K562 (cell line): Measurements from ENCODE around the gene TBX19. TPM values are rescaled to one million over a fixed set of nuclear protein-coding genes. Genes with fewer than 3 reads are reported as not detected.

Experiments used
- MAFF ChIP-seq: IDR thresholded peaks from 2 replicates; pipeline ENCODE4 v1.6.1; 2012; ENCODE audit warnings: low read length, improper control_type of control experiment
- MED1 ChIP-seq: sonication (generic); formaldehyde crosslinking; IDR thresholded peaks from 2 replicates; pipeline ENCODE4 v1.8.1; 2023; ENCODE audit warnings: missing genetic modification reagents, borderline replicate concordance
- NR4A1 ChIP-seq, 2 experiments: fragments of 250-450 bp in 1 of 2; fragments of 450-650 bp in 1 of 2; sonication (Bioruptor Pico) in 1 of 2; IDR thresholded peaks; 2 replicates each; pipeline versions ENCODE4 v1.4.0 to v1.6.1; 2016 to 2020; ENCODE audit warnings: mild to moderate bottlenecking in 2 of 2, missing compliant biosample characterization in 1 of 2, missing genetic modification characterization in 1 of 2, moderate library complexity in 1 of 2
- POLR3A ChIP-seq: IDR thresholded peaks from 2 replicates; pipeline ENCODE4 v1.6.1; 2011; ENCODE audit warnings: borderline replicate concordance, mild to moderate bottlenecking, moderate library complexity; ENCODE audit not compliant: insufficient read length, insufficient read depth; ENCODE audit errors: extremely low read depth
- PREB ChIP-seq: sonication (generic); formaldehyde crosslinking; IDR thresholded peaks from 2 replicates; pipeline ENCODE4 v1.8.1; 2023; ENCODE audit warnings: mild to moderate bottlenecking, missing genetic modification reagents
- STAT5B ChIP-seq: fragments of 250-450 bp; sonication (Bioruptor Pico); IDR thresholded peaks from 2 replicates; pipeline ENCODE4 v1.8.0; 2021; ENCODE audit warnings: mild to moderate bottlenecking, inconsistent platforms
- TCF15 ChIP-seq: fragments of 250-450 bp; sonication (Bioruptor Pico); IDR thresholded peaks from 2 replicates; pipeline ENCODE4 v1.8.0; 2022; ENCODE audit warnings: moderate library complexity, mild to moderate bottlenecking, inconsistent platforms
- ZNF121 ChIP-seq: sonication (generic); formaldehyde crosslinking; conservative IDR thresholded peaks from 2 replicates; pipeline ENCODE4 v1.8.0; 2022; ENCODE audit warnings: missing genetic modification reagents
- ZNF586 ChIP-seq: fragments of 450-650 bp; formaldehyde crosslinking; conservative IDR thresholded peaks from 2 replicates; pipeline ENCODE4 v1.4.0; 2020; ENCODE audit warnings: mild to moderate bottlenecking, moderate library complexity
- polyA plus RNA-seq, 8 experiments: library from polyadenylated mRNA; depleted of rRNA in 4 of 8; stranded (reverse) in 5 of 8; unstranded in 3 of 8; fragments of >200 nt; fragmentation: Nextera tagmentation in 2 of 8; fragmentation: Illumina TruSeq in 1 of 8; extraction: Ambion mirVana in 2 of 8; extraction: Trizol in 1 of 8; gene quantifications; 2 replicates each; pipeline versions ENCODE4 v1.2.1 to v1.2.3, GENCODE V29; 2011 to 2014; ENCODE audit warnings: inconsistent platforms in 1 of 8, missing spikeins in 1 of 8
- total RNA-seq, 7 experiments: library from RNA; depleted of rRNA in 6 of 7; stranded (reverse); fragments of >200 nt in 6 of 7; fragmentation: Illumina TruSeq in 2 of 7; extraction: Trizol in 2 of 7; gene quantifications; 2 replicates each; pipeline versions ENCODE4 v1.2.1 to v1.2.3, GENCODE V29; 2011 to 2021; ENCODE audit warnings: low replicate concordance in 1 of 7
- TF ChIP-seq, protein P1 (sequence below): fragments of 450-650 bp; IDR thresholded peaks from 2 replicates; pipeline ENCODE4 v1.6.1; 2016; ENCODE audit warnings: mild to moderate bottlenecking, moderate library complexity
- TF ChIP-seq, protein P2 (sequence below): fragments of 250-450 bp; sonication (Bioruptor Pico); IDR thresholded peaks from 2 replicates; pipeline ENCODE4 v1.4.0; 2020; ENCODE audit warnings: mild to moderate bottlenecking, moderate library complexity, borderline replicate concordance

The TBX19 gene
- total and polyA plus RNA-seq, 9 of the 15 experiments (the other 6 are each of a cell fraction or from before 2014, with no cell fraction given): 0.32 to 3.1 (median 0.95) TPM

DNA sequence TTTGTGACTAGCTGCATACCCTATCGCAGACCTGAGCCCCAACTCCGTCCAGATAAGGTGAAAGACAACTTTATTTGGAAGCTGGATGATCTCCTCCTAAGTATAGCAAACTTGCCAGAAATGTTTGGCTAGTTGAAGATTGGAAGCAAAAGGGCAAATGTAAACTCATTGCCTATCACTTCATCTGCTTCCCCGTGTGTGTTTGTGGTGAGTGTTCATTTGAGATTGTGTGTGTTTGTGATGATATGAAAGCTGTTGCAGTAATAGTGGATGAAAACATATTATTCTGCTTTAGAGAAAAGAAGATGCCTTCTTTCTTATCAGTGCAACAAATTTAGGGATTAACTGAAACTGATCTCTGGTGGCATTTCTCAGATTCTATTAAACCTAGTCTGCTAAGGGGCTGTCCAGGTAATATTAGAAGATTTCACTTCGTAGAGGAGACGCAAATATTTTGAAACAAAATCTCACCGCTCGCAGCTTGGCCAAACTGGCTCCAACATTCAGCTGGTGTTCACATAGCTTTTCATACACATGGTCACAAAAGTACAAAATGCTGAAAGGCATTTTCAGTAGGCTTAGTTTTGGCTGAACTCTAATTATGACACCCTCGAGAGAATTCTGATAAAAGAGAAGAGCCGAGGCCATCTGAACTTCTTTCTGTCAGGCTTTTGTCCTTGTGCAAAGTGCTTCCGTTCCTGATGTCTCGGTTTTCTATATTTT, 1.1 kb downstream of the TBX19 start (continued):
- TF ChIP-seq, protein P1, sequence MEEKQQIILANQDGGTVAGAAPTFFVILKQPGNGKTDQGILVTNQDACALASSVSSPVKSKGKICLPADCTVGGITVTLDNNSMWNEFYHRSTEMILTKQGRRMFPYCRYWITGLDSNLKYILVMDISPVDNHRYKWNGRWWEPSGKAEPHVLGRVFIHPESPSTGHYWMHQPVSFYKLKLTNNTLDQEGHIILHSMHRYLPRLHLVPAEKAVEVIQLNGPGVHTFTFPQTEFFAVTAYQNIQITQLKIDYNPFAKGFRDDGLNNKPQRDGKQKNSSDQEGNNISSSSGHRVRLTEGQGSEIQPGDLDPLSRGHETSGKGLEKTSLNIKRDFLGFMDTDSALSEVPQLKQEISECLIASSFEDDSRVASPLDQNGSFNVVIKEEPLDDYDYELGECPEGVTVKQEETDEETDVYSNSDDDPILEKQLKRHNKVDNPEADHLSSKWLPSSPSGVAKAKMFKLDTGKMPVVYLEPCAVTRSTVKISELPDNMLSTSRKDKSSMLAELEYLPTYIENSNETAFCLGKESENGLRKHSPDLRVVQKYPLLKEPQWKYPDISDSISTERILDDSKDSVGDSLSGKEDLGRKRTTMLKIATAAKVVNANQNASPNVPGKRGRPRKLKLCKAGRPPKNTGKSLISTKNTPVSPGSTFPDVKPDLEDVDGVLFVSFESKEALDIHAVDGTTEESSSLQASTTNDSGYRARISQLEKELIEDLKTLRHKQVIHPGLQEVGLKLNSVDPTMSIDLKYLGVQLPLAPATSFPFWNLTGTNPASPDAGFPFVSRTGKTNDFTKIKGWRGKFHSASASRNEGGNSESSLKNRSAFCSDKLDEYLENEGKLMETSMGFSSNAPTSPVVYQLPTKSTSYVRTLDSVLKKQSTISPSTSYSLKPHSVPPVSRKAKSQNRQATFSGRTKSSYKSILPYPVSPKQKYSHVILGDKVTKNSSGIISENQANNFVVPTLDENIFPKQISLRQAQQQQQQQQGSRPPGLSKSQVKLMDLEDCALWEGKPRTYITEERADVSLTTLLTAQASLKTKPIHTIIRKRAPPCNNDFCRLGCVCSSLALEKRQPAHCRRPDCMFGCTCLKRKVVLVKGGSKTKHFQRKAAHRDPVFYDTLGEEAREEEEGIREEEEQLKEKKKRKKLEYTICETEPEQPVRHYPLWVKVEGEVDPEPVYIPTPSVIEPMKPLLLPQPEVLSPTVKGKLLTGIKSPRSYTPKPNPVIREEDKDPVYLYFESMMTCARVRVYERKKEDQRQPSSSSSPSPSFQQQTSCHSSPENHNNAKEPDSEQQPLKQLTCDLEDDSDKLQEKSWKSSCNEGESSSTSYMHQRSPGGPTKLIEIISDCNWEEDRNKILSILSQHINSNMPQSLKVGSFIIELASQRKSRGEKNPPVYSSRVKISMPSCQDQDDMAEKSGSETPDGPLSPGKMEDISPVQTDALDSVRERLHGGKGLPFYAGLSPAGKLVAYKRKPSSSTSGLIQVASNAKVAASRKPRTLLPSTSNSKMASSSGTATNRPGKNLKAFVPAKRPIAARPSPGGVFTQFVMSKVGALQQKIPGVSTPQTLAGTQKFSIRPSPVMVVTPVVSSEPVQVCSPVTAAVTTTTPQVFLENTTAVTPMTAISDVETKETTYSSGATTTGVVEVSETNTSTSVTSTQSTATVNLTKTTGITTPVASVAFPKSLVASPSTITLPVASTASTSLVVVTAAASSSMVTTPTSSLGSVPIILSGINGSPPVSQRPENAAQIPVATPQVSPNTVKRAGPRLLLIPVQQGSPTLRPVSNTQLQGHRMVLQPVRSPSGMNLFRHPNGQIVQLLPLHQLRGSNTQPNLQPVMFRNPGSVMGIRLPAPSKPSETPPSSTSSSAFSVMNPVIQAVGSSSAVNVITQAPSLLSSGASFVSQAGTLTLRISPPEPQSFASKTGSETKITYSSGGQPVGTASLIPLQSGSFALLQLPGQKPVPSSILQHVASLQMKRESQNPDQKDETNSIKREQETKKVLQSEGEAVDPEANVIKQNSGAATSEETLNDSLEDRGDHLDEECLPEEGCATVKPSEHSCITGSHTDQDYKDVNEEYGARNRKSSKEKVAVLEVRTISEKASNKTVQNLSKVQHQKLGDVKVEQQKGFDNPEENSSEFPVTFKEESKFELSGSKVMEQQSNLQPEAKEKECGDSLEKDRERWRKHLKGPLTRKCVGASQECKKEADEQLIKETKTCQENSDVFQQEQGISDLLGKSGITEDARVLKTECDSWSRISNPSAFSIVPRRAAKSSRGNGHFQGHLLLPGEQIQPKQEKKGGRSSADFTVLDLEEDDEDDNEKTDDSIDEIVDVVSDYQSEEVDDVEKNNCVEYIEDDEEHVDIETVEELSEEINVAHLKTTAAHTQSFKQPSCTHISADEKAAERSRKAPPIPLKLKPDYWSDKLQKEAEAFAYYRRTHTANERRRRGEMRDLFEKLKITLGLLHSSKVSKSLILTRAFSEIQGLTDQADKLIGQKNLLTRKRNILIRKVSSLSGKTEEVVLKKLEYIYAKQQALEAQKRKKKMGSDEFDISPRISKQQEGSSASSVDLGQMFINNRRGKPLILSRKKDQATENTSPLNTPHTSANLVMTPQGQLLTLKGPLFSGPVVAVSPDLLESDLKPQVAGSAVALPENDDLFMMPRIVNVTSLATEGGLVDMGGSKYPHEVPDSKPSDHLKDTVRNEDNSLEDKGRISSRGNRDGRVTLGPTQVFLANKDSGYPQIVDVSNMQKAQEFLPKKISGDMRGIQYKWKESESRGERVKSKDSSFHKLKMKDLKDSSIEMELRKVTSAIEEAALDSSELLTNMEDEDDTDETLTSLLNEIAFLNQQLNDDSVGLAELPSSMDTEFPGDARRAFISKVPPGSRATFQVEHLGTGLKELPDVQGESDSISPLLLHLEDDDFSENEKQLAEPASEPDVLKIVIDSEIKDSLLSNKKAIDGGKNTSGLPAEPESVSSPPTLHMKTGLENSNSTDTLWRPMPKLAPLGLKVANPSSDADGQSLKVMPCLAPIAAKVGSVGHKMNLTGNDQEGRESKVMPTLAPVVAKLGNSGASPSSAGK: no peak
- TF ChIP-seq PREB (CRISPR knock-in tag) (no peak), ZNF586 (no peak), ZNF121 (CRISPR knock-in tag) (no peak), STAT5B (no peak), TCF15 (CRISPR knock-in tag) (no peak), NR4A1 (CRISPR knock-in tag; IDR thresholded peaks at IDR 0.05) (no peak), NR4A1 (tag; IDR thresholded peaks at IDR 0.05) (no peak), POLR3A (no peak), MED1 (CRISPR knock-in tag) (no peak), MAFF (no peak)
- TF ChIP-seq, protein P2, sequence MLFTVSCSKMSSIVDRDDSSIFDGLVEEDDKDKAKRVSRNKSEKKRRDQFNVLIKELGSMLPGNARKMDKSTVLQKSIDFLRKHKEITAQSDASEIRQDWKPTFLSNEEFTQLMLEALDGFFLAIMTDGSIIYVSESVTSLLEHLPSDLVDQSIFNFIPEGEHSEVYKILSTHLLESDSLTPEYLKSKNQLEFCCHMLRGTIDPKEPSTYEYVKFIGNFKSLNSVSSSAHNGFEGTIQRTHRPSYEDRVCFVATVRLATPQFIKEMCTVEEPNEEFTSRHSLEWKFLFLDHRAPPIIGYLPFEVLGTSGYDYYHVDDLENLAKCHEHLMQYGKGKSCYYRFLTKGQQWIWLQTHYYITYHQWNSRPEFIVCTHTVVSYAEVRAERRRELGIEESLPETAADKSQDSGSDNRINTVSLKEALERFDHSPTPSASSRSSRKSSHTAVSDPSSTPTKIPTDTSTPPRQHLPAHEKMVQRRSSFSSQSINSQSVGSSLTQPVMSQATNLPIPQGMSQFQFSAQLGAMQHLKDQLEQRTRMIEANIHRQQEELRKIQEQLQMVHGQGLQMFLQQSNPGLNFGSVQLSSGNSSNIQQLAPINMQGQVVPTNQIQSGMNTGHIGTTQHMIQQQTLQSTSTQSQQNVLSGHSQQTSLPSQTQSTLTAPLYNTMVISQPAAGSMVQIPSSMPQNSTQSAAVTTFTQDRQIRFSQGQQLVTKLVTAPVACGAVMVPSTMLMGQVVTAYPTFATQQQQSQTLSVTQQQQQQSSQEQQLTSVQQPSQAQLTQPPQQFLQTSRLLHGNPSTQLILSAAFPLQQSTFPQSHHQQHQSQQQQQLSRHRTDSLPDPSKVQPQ (CRISPR knock-in tag): no peak
